Measurements from ENCODE around the gene PEMT.

GRCh38 chr17:17469996-17470395, 121.5 kb downstream of the PEMT start:
- no peak for TF ChIP-seq CTCF (IDR thresholded peaks at IDR 0.05)
- TF ChIP-seq POLR2A (IDR thresholded peaks at IDR 0.05): no peak
